ENCODE data around the gene USP17L27.
"Not testable (repeated sequence)": the region's sequence is repeated elsewhere in the genome, so short reads cannot be mapped to it uniquely, and the experiment has no call there.

- not testable (repeated sequence) for TF ChIP-seq POLR2AphosphoS5, CTCF, POLR2A, EP300 (IDR thresholded peaks at IDR 0.05)
Measured at GRCh38 chr4:9362829-9363228, 18.9 kb downstream of the USP17L27 start, which contains the start of gene USP17L30.

All from sigmoid colon (tissue), 4 donors.